NT2/D1 (cell line): ENCODE data around the gene RAB15.

ENCODE experiments used
- SUZ12 ChIP-seq: IDR thresholded peaks from 2 replicates; pipeline ENCODE4 v1.6.1; 2011; ENCODE audit not compliant: insufficient read length, insufficient read depth; ENCODE audit errors: extremely low read depth
- YY1 ChIP-seq: IDR thresholded peaks from 2 replicates; pipeline ENCODE4 v1.6.1; 2011; ENCODE audit not compliant: insufficient read length, insufficient read depth
- ZNF274 ChIP-seq: IDR thresholded peaks from 2 replicates; pipeline ENCODE4 v1.6.1; 2011; ENCODE audit warnings: mild to moderate bottlenecking, low read depth, low read length

- no peak for TF ChIP-seq YY1
- TF ChIP-seq ZNF274 = no peak
- TF ChIP-seq SUZ12 = no peak
Observed at GRCh38 chr14:64930085-64930843, 41.9 kb downstream of the RAB15 start.
